ELR (cell line): ENCODE data around the gene DENND11.
A peak's percentile ranks its signal among the peaks of the same experiment; 100 is the strongest.

ENCODE experiments used
- DNase-seq: peaks from one replicate; pipeline ENCODE4 v3.0.0-alpha.2; 2015; ENCODE audit warnings: low read depth

Gene DENND11, protein sequence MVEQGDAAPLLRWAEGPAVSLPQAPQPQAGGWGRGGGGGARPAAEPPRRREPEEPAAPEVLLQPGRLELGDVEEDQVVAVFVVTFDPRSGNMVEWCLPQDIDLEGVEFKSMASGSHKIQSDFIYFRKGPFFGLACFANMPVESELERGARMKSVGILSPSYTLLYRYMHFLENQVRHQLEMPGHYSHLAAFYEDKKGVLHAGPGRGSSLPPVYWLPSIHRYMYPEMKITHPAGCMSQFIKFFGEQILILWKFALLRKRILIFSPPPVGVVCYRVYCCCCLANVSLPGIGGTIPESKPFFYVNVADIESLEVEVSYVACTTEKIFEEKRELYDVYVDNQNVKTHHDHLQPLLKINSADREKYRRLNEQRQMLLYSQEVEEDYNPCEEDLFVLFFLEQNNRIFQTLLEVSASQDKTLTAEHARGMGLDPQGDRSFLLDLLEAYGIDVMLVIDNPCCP

DNA sequence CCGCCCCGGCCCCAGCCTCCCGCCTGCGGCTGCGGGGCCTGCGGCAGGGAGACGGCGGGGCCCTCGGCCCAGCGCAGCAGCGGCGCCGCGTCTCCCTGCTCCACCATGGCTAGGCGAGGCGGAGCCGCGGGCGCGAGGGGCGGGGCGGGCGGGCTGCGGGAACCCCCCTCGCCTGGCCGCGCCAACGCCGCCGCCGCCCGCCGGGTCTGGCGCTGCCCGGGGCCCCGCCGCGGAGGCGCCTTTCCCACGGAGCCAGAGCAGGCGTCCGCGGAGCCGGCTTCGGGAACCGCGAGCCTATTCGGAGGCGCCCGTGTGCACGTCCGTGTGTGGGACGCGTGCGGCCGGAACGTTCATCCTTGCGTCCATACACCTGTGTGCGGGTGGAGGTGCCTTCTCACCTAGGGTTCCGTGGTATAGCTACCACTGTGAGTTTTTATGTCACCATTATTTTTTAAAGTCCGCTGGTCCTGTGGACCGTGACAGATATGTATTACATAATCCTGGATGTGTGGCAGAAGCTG, at the start of gene DENND11:
Gene DENND11 (minus strand): TSS at position 120 of the 521 bp plus-strand sequence. CDS start 13 bp downstream, at position 107.
- peak; percentile 50 for DNase-seq

DNA sequence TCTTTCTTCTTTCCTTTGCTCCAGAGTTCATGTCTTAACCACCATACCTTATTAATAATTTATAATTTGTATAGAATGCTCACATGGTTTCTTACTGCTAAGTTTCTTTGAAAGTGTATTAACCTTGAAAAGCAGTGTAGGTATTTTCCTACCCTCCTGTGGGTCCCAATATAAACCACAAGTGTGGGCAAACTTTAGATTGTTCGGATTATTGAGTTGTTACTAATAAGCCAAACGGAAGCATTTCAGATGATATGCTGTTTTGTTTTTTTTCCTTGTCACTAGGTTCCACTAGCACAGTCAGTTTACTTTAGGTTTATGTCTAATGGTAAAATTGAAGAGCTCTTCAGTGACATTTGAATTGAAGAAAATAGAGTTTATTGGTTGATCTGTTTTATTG, 46.4 kb upstream of the DENND11 start:
- peak; percentile 13 for DNase-seq

DNA sequence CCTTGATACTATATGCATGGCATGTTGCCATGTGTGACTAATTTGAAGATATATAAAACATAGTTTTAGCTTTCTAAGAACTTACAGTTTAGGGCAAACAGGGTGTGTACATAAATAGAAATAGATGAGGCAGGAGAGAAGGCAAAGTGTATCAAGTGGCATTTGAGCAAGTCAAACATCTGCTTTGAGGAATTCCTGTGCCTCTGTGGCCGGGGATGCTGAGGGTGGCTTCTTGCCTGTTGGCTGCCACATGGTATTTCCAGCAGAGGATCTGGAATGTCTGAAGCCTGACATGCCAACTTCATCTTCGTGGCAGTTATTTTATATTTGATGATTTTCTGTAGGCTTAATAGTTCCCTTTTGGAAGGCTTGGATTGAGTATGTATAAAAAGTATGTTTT, 42.2 kb upstream of the DENND11 start:
- no peak for DNase-seq

DNA sequence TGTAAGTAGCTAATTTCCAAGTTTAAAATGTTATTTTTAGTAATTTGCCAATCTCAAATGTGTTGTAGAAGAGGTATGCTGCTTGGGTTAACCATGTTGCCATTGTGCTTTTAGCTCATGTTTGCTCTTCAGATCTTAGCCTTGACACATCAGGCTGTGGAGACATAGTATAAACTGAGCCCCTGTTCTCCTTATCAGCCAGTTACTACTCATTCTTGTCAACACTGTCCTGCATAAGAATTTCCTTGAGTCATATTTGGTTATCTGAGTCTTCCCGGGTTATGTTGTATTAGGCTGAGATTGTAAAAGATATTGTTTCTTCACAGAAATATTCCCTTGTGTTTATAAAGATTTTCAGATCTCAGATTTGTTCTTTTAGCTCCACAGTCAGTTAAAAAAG, 40.3 kb upstream of the DENND11 start:
- no peak for DNase-seq

DNA sequence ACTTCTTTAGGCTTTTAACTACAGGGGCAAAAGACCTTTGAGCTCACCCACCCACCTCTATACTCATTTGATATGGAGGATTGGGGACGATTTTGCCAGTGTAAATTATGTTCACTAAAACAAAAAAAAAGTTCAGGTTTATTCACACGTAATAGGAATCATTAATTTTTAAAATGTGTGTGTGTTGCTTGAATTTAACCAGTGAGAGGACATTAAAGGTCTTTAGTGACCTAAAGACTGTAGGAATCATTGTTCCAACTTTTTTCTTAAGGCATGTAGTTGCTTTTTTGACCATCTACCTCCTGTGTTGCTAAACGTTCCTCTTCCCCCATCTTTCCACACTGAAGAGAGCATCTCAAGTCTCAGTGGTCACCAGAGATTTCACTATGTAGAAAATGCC, 37.3 kb upstream of the DENND11 start:
- DNase-seq, result no peak

DNA sequence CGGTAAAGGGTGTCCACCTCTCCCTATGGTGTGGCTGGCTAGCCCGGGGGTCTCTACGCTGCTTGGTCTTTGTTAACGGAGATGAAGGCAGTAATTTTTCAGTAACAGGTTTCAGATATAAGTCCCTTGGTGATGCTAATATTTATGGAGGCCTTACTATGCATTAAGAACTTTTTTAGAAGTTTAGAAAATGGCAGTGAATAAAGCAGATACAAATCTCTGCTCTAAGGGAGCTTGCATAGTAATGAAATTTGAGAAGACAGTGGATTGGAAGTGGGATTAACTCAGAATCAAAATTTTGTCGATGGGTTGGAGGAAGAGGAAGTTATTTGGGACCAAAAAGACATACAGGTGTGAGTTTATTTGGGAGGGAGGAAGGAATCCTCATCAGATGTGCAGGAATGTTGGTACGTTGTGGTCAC, 36.6 kb upstream of the DENND11 start:
- DNase-seq, result no peak

DNA sequence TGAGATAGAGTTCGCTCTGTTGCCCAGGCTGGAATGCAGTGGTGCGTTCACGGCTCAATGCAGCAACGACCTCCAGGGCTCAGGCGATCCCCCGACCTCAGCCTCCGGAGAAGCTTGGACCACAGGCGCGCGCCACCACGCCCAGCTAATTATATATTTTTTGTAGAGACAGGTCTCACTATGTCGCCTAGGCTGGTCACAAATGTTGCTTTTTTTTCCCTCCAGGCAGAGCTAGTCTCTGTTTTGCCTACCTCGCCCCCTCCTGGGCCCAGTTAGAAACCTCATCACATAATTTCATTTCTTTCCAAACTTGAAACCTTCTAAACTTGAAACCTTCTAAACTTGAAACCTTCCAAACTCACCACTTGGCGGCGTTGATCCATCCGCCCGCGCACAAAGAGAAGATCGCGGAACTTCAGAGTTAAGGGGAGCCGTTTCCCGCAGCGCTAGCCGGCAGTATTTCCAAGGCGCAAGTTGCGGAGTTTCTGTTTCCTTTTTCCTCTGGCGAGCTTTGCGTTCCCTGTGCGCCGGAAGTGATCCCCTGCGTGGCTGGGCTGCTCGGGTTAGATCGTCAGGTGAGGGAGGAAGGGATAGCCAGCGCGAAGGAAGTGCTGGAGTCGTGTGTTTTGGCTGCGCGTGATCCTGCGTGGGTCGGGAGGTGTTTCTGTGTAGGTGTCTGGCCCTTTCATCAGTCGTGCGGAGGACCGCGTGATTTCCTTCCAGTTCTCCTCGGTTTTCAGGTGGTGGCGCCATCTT, 36.0 kb upstream of the DENND11 start, which contains the start of gene SSBP1:
Gene SSBP1 (plus strand): TSS at position 523 of the 756 bp plus-strand sequence. CDS start 809 bp downstream, outside the sequence.
- DNase-seq, result peak; percentile 96

DNA sequence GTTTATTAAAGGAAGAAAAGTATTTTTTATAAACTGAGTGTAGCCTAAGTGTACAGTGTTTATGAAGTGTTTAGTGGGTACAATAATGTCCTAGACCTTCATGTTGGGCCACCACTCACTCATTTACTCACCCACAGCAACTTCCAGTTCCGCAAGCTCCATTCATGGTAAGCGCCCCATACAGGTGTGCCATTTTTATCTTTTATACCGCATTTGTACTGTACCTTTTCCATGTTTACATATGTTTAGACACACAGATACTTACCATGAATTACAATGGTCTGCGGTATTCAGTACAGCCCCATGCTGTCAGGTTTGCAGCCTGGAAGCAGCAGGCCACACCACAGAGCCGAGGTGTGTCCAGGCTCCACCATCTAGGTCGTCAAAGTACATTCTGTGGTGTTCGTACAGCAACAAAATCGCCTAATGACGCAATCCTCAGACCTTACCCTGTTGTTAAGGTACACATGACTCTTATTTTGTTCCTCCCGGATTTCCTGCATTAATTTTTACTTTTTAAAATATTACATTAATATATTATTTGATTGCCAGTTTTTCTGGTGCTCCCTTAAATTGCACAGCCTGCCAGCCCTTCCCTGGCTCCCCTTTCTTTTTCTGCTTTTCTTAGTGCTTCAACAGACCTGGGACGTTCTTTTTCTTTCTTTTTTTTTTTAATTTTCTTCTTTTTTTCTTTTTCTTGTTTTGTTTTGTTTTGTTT, 35.3 kb upstream of the DENND11 start:
- DNase-seq, result peak; percentile 3

DNA sequence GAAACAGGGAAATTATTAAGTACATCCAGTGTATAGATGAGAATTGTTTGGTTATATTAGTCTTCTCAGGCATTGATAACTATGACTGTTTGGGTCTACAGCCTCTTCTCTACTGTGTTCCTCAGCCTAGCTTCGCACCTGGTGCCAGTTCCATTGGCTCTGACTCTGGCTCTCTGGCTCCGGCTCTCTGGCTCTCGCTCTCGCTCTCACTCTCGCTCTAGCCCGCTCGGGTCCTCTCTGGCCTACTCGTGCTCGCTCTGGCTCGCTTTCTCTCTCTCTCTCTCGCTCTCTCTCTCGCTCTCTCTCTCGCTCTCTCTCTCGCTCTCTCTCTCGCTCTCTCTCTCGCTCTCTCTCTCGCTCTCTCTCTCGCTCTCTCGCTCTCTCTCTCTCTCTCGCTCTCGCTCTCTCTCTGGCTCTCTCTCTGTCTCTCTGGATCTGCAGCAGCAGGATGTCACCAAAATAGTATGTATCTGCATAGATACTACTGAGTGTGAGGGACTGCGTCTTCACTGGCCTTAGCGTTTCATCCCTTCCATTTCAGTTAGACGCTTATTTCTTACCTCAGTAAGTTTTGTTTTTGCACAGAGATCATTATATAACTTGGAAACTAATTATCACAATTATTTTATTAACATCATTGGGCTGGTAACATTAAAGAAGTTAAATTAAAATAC, 29.6 kb upstream of the DENND11 start:
- peak; percentile 31 for DNase-seq

DNA sequence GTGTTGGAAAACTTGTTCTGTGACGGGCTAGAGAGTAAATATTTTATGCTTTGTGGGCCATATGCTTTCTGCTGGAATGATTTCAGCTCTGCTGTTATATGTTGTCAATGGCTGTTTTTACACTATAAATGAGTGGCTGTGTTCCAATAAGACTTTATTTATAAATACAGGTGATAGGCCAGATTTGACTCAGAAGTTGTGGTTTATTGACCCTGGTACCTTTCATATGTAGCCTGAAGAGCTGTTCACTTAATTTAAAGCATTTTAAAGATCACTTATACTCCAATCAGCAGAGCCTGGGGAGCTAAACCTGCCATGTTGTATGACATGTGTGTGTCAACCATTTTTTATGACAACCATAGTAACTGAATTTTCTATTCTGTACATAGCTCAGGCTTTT, 27.1 kb upstream of the DENND11 start:
- no peak for DNase-seq

DNA sequence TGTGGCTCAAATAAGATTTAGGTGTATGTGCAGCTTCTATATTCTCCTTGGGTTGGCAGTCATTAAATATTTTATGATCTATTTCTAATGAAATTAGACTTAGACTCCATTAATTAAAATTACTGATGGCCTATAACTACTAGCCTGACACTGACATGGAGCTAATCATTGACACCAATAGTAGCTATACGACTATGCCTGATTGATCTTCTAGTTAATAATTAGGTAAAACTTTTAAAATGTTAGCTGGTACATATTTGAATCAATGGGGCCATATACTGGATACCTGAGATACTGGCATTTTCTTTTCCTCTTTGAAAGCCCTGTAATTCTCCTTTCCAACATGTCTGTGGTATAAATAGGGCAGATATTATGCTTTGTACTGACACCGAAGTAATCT, 20.6 kb upstream of the DENND11 start:
- no peak for DNase-seq

DNA sequence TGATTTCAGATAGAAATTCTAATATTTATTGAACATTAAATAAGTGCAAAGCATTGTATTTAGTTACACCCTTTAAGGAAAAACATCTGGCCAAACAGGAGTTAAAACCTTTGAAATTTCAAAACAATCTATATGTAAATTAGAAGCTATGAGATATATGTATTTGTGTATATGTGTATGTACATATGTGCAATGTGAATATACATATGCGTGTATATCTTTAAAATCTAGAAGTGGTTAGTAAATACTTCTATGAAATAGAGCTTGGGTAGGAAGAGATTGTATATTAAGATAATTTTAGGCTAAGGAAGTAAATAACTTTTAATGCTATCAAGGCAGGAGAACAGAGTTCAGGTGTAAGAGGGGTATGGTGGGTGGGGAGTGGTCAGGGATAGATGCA, 15.5 kb upstream of the DENND11 start:
- DNase-seq, result no peak

DNA sequence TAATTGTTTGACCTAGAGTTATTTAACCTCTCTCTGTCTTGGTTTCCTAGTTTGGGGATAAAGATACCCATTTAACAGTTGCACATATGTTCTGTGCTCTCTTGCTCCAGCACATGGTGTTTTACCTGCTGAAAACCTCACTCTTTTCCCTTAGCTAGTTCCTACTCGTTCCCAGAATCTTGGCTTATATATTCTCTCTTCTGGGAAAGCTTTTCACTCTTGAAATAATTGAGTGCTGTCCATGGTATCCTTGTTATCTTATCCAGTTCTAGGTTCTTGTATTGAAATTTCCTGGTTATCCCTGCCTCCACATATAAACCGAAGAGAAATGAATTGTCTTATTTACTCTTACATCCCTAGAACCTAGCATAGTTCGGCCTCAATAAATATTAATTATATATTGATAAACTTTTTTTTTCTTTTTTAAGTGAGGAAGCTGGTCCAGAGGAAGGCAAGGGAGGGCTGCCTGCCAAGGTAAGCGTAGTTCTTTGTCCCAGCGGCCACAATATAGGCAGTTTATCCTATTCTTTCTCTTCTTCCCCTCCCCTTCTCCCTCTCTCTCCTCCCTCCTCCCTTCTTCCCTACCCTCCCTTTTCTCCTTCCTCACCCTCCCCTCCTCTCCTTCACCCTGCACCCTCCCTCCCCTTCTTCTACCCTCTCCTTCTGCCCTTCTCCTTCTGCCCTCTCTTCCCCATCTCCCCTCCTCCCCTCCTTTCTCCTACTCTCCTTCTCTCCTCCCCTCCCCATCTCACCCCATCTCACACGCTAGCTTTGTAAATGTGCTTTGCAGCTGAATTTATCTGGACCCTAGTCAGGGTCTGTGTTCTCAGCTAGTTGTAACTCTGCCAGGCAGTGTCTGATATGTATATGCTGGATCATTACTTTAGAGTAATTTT, 14.1 kb upstream of the DENND11 start:
- DNase-seq, result no peak

DNA sequence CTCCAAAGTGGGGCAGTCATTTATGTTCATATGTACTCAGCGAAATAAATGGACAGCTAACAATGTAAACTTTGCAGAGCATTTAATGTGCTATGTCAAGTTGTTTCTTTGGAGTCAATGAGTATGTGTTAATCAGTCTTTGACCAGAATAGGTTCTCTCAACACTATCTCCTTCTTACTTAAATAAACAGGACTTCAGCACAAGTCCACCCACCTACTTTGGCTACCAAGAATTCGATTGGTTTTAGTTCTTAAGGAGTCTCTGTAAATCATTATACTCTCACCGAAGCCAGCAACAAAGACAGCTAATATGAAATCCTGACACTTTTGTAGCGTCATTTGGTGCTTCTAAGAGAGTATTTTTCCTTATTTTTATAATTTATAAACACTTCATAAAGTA, 13.1 kb upstream of the DENND11 start:
- no peak for DNase-seq

DNA sequence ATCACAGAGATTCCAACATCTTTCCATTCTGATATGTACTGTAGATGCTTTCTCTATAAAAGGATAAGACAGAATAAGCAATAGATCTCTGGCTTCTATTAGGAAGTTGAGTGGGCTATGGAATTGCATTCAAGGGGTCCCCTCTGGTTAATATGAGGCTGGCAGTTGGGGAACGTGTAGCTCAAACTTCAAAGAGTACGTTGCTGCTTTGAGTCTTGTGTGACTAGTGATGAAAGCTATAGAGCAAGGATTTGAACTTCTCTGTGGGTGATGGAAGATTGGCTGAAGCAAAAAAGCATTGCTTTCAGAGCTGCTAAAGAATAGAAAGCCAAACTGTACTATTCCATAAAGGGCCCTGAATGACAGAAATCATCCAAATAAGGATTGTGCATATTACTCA, 12.6 kb upstream of the DENND11 start:
- DNase-seq, result no peak

DNA sequence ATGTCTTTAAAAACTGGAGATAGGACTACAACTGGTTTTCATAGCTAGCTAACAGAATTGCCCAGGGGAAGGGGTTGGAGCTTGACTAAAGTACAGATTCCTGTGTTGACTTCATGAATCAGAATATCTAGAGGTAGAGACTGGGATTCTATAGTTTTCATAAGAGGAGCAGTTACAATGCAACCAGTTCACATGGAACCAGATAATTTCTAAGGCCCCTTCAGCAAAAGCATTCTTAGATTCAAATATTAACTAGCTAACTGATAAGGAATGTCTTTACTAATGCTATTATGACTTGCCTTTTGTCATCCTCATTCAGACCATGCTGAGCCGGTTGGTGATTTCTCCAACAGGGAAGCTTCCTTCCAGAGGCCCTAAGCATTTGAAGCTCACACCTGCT, 11.9 kb upstream of the DENND11 start:
- DNase-seq, result no peak

DNA sequence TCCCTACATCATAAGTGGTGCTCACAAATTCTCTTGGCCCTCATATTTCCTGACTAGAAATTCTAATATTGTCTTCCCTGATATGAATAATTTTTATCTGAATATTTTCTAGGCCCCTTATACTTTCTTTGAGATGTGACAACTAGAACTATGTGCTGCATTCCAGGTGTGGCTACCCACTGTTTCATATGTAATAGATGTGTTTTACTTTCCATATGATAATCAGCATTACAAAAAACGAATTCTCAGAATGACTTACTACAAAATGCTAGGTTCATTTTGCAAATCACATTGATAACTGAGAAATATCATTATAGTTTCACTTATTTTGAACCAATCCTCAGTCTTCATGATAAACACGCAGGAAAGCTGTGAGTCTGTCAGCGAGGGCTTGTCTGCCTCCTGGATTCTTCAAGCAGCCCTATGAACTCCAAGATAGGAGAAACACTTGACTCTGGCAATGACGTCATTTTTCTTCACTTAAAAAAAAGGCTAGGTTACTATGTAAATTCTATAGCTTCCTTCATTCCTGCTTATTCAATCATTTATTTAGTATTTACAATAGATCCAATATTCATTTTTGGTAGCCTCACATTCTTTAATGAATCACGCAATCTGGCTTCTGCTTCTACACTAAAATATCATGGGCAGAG, 10.8 kb upstream of the DENND11 start:
- no peak for DNase-seq

DNA sequence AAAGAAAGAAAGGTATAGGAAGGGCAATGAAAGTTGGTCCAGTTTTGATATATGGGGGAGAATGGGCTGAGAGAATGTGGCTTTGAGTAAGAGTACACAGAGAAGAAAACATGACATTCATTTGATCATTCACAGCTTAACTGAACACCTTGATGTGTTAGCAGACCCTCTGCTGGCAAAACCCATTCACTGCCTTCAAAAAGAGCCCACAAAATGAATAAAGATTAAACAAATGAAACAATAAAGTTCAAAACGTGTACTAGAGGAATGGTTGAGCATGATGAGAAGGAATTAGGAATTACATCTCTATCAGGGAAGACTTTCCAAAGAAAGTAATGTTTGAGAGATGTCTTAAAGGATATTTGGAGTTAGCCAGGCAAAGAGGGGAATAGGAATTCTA, 8.3 kb upstream of the DENND11 start:
- DNase-seq, result no peak

DNA sequence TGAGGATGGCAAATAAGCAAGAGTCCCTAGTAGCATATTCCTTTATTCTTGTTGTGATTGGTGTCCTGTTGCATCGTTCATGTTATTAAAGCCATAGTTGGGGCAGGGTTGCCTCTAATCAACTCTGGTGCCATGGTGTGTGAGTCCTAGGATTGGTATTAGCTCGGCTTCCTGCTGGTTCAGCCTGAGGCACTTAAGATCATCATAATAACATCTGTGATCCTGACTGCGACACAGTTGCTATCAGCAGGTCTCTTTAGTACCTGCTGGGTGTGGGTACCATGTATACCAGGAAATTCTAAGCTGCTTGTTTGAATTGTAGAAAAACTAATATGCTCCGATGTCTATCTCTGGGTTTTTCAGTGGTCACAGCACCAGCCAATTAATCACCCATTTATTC, 7.8 kb upstream of the DENND11 start:
- DNase-seq, result peak; percentile 36

DNA sequence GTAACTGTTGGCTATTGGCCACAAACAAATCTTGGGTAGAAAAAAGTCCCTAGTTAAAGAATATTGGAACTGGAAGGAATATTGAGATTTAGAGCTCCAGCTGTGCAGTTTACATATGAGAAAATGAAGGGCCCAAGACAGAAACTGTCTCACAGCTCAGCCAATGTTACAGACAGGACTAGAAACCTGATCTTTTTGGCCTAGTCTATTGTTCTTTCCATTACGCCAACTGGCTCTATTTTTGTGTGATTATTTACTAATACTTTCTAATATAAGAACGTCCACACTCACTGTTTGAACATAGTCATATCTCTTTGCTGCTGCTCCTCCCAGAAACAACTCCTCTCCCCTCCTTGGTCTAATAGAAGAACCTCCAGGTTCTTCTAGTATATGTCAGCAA, 7.4 kb upstream of the DENND11 start:
- DNase-seq, result no peak
